WTC11 (cell line): ENCODE results near the gene AKT2. TPM values are rescaled to one million over a fixed set of nuclear protein-coding genes. Genes with fewer than 3 reads are reported as not detected.
"Not testable (repeated sequence)": the region's sequence is repeated elsewhere in the genome, so short reads cannot be mapped to it uniquely, and the experiment has no call there.

ENCODE experiments used
- ATAC-seq: fragments of 200-7000 bp; cut with Tn5 transposase; 2 replicates; pipeline ENCODE4 v1.10.0; 2021; ENCODE audit warnings: mild to moderate bottlenecking, moderate library complexity
- CTCF ChIA-PET: fragments of 300-600 bp; sonication (Branson Sonifier 250); formaldehyde crosslinking; loops from one replicate; lab custom pipeline; 2021; ENCODE audit warnings: antibody characterized with exemption; lab: Charles Lee
- POLR2A ChIA-PET: fragments of 350-600 bp; sonication (Branson Sonifier 250); formaldehyde crosslinking; loops from one replicate; lab custom pipeline; 2021; ENCODE audit warnings: antibody characterized with exemption; lab: Charles Lee
- DNase-seq: peaks from one replicate; pipeline ENCODE4 v3.0.0; 2021; ENCODE audit warnings: low spot score
- H3K27ac Mint-ChIP-seq: 2 replicates; pipeline ENCODE4 v1.8.0; 2021; ENCODE audit warnings: mixed read lengths
- H3K27me3 Mint-ChIP-seq: 2 replicates; pipeline ENCODE4 v1.8.0; 2021; ENCODE audit warnings: low read depth, mild to moderate bottlenecking, moderate library complexity, mixed read lengths
- H3K36me3 Mint-ChIP-seq: 2 replicates; pipeline ENCODE4 v1.8.0; 2021; ENCODE audit warnings: mixed read lengths
- H3K4me1 Mint-ChIP-seq: 2 replicates; pipeline ENCODE4 v1.8.0; 2022; ENCODE audit warnings: mixed read lengths
- H3K4me3 Mint-ChIP-seq: 2 replicates; pipeline ENCODE4 v1.8.0; 2021; ENCODE audit warnings: mild to moderate bottlenecking, moderate library complexity, mixed read lengths
- H3K9me3 Mint-ChIP-seq: 2 replicates; pipeline ENCODE4 v1.8.0; 2021; ENCODE audit warnings: mixed read lengths
- AR ChIP-seq: fragments of 250-450 bp; sonication (Bioruptor Pico); IDR thresholded peaks from 2 replicates; pipeline ENCODE4 v1.9.0; 2021; ENCODE audit warnings: mild to moderate bottlenecking
- CDX4 ChIP-seq: fragments of 250-450 bp; sonication (Bioruptor Pico); IDR thresholded peaks from 2 replicates; pipeline ENCODE4 v1.9.0; 2021; ENCODE audit warnings: moderate library complexity, mild to moderate bottlenecking, inconsistent platforms, borderline replicate concordance
- CREB1 ChIP-seq: sonication (generic); formaldehyde crosslinking; IDR thresholded peaks from 2 replicates; pipeline ENCODE4 v1.8.0; 2023; ENCODE audit warnings: mild to moderate bottlenecking, missing genetic modification reagents
- ETV6 ChIP-seq: sonication (generic); formaldehyde crosslinking; IDR thresholded peaks from 2 replicates; pipeline ENCODE4 v1.8.1; 2022; ENCODE audit warnings: mild to moderate bottlenecking, missing genetic modification reagents
- FOXP1 ChIP-seq: sonication (generic); formaldehyde crosslinking; IDR thresholded peaks from 2 replicates; pipeline ENCODE4 v1.8.0; 2022; ENCODE audit warnings: missing genetic modification reagents, mild to moderate bottlenecking, moderate library complexity, borderline replicate concordance
- FOXP4 ChIP-seq: sonication (generic); formaldehyde crosslinking; IDR thresholded peaks from 2 replicates; pipeline ENCODE4 v1.8.0; 2022; ENCODE audit warnings: mild to moderate bottlenecking, missing genetic modification reagents
- HMGXB4 ChIP-seq: sonication (generic); formaldehyde crosslinking; IDR thresholded peaks from 2 replicates; pipeline ENCODE4 v1.8.1; 2023; ENCODE audit warnings: mild to moderate bottlenecking, moderate library complexity, missing genetic modification reagents
- IRF1 ChIP-seq: sonication (generic); formaldehyde crosslinking; IDR thresholded peaks from 2 replicates; pipeline ENCODE4 v1.8.0; 2023; ENCODE audit warnings: missing genetic modification reagents
- JUN ChIP-seq: sonication (generic); formaldehyde crosslinking; IDR thresholded peaks from 2 replicates; pipeline ENCODE4 v1.8.0; 2023; ENCODE audit warnings: mild to moderate bottlenecking, missing genetic modification reagents
- NR3C1 ChIP-seq: sonication (generic); formaldehyde crosslinking; conservative IDR thresholded peaks from 2 replicates; pipeline ENCODE4 v1.8.1; 2023; ENCODE audit warnings: low read depth, mild to moderate bottlenecking, missing genetic modification reagents
- PRDM15 ChIP-seq: sonication (generic); formaldehyde crosslinking; IDR thresholded peaks from 2 replicates; pipeline ENCODE4 v1.8.0; 2022; ENCODE audit warnings: missing genetic modification reagents
- RELA ChIP-seq: sonication (generic); formaldehyde crosslinking; IDR thresholded peaks from 2 replicates; pipeline ENCODE4 v1.8.1; 2022; ENCODE audit warnings: missing genetic modification reagents, mild to moderate bottlenecking, borderline replicate concordance
- SP1 ChIP-seq: sonication (generic); formaldehyde crosslinking; conservative IDR thresholded peaks from 2 replicates; pipeline ENCODE4 v1.8.1; 2022; ENCODE audit warnings: missing genetic modification reagents
- TEAD4 ChIP-seq: sonication (generic); formaldehyde crosslinking; IDR thresholded peaks from 2 replicates; pipeline ENCODE4 v1.8.0; 2022; ENCODE audit warnings: mild to moderate bottlenecking, missing genetic modification reagents
- TP53 ChIP-seq: sonication (generic); formaldehyde crosslinking; IDR thresholded peaks from 2 replicates; pipeline ENCODE4 v1.8.1; 2023; ENCODE audit warnings: mild to moderate bottlenecking, missing genetic modification reagents
- ZBTB21 ChIP-seq: sonication (generic); formaldehyde crosslinking; IDR thresholded peaks from 2 replicates; pipeline ENCODE4 v1.8.1; 2023; ENCODE audit warnings: mild to moderate bottlenecking, missing genetic modification reagents, borderline replicate concordance
- ZMAT4 ChIP-seq: fragments of 250-450 bp; sonication (Bioruptor Pico); IDR thresholded peaks from 2 replicates; pipeline ENCODE4 v1.9.0; 2021; ENCODE audit warnings: mild to moderate bottlenecking
- ZNF121 ChIP-seq: sonication (generic); formaldehyde crosslinking; IDR thresholded peaks from 2 replicates; pipeline ENCODE4 v1.8.0; 2023; ENCODE audit warnings: missing genetic modification reagents
- ZNF232 ChIP-seq: sonication (generic); formaldehyde crosslinking; IDR thresholded peaks from 2 replicates; pipeline ENCODE4 v1.8.0; 2022; ENCODE audit warnings: mild to moderate bottlenecking, missing genetic modification reagents
- total RNA-seq: library from RNA; stranded (reverse); gene quantifications from 3 replicates; pipeline ENCODE4 v1.2.3, GENCODE V29; 2021

The AKT2 gene
- total RNA-seq, 1 experiment from 2014 or later = 156 TPM

GRCh38 chr19:40219029-40219428 is 66.1 kb downstream of the AKT2 start:
- POLR2A ChIA-PET, H3K27ac Mint-ChIP-seq, H3K36me3 Mint-ChIP-seq, ATAC-seq, H3K4me3 Mint-ChIP-seq, H3K9me3 Mint-ChIP-seq, DNase-seq: not testable (repeated sequence)
- CTCF ChIA-PET = interaction anchor here (0.7 to 4.6 kb wide), 13 partner anchors 12 to 385 kb away, joined by 3 to 67 read pairs (median 15); partner anchors contain the start of genes MAP3K10 and PSMC4
- peaks cover 11% of the 10 kb centered on the region for H3K4me1 Mint-ChIP-seq
- H3K27me3 Mint-ChIP-seq = peaks cover 46% of the 10 kb centered on the region

- Mint-ChIP-seq H3K36me3 (peaks cover 3% of the 10 kb centered on the region; the same call in 1 of the 2 replicates), H3K27me3 (peaks cover 45% of the 10 kb centered on the region), H3K4me1 (peaks cover 11% of the 10 kb centered on the region), H3K4me3 (peak within 1 kb of the TSS; percentile 50), H3K27ac (no peak within 1 kb of the TSS), H3K9me3 (peaks cover 5% of the 10 kb centered on the region)
- ATAC-seq (peak; percentile 32), DNase-seq (peak; percentile 84)
- ChIA-PET POLR2A (no interaction called here), CTCF (interaction anchor here (0.6 to 4.6 kb wide), 58 partner anchors 8 to 454 kb away, joined by 3 to 67 read pairs (median 5); partner anchors contain the start of genes BLVRB, CCNP, MAP3K10 and PSMC4)
- peak; percentile 82; the same call in 1 of the 2 replicates for TF ChIP-seq RELA (CRISPR knock-in tag)
- no peak for TF ChIP-seq AR (CRISPR knock-in tag)
- TF ChIP-seq IRF1 (CRISPR knock-in tag) = no peak
- TF ChIP-seq TEAD4 (CRISPR knock-in tag) = no peak
- TF ChIP-seq SP1 = peak; percentile 54; the same call in 1 of the 2 replicates
- no peak for TF ChIP-seq JUN (CRISPR knock-in tag)
- peak; percentile 77 for TF ChIP-seq FOXP1
- 0 out of 2 replicates have a peak, but pooled peaks have one; percentile 5 for TF ChIP-seq ZNF121 (CRISPR knock-in tag)
- TF ChIP-seq TP53 (CRISPR knock-in tag) = no peak
- no peak for TF ChIP-seq ZNF232 (CRISPR knock-in tag)
- TF ChIP-seq ZBTB21 (CRISPR knock-in tag) = no peak
- TF ChIP-seq CDX4 (CRISPR knock-in tag) = no peak
- peak; percentile 91; the same call in 1 of the 2 replicates for TF ChIP-seq FOXP4 (CRISPR knock-in tag)
- 0 out of 2 replicates have a peak, but pooled peaks have one; percentile 26 for TF ChIP-seq ETV6 (CRISPR knock-in tag)
- TF ChIP-seq ZMAT4 (CRISPR knock-in tag) = no peak
- no peak for TF ChIP-seq PRDM15
- no peak for TF ChIP-seq NR3C1 (CRISPR knock-in tag)
- TF ChIP-seq CREB1 = no peak
- 0 out of 2 replicates have a peak, but pooled peaks have one; percentile 31 for TF ChIP-seq HMGXB4 (CRISPR knock-in tag)
Measured at GRCh38 chr19:40217934-40218890, 66.9 kb downstream of the AKT2 start, which contains the start of gene TTC9B. TTC9B (minus strand) TSS chr19:40218384; CDS start chr19:40218381, 3 bp downstream.
